H54 (cell line): Measurements from ENCODE around the gene MBOAT2.

Experiments
- DNase-seq: peaks from one replicate; pipeline ENCODE4 v3.0.0; 2011; ENCODE audit warnings: low spot score, mixed read lengths; ENCODE audit not compliant: insufficient read length
- FAIRE-seq: peaks from 3 replicates; lab custom pipeline; 2011; peaks lifted over from hg19 to GRCh38; lab: Jason Lieb, UNC
- POLR2A ChIP-seq: IDR thresholded peaks from 2 replicates; pipeline ENCODE4 v1.6.1; 2011; ENCODE audit warnings: low read depth, mild to moderate bottlenecking, low read length

The MBOAT2 gene

DNA sequence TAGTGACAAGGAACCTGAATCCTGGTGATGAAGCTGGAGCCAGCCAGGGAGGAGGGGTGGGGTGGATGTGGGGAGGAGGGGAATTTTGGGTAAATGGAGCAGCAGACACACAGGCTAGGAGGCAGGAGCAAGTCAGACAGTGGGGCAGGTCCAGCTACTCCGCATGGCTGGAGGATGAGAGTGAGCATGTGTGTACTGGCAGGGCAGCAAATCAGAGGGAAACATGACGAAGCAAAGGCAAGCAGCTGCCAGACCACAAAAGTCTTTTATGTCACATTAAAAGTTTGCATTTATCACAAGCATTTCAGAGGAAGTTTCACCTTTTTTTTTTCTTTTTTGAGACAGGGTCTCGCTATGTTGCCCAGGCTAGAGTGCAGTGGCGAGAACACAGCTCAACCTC is 154.2 kb downstream of the MBOAT2 start:
- FAIRE-seq = no peak
- DNase-seq = no peak
- no peak for TF ChIP-seq POLR2A

GRCh38 chr2:8848328-8849100 is 155.0 kb downstream of the MBOAT2 start:
- TF ChIP-seq POLR2A = no peak
- no peak for FAIRE-seq
- no peak for DNase-seq

GRCh38 chr2:8847400-8847799 is 156.1 kb downstream of the MBOAT2 start:
- no peak for DNase-seq
- no peak for TF ChIP-seq POLR2A
- FAIRE-seq = no peak

GRCh38 chr2:8841932-8842331 is 161.6 kb downstream of the MBOAT2 start:
- FAIRE-seq (no peak), DNase-seq (no peak)
- no peak for TF ChIP-seq POLR2A

DNA sequence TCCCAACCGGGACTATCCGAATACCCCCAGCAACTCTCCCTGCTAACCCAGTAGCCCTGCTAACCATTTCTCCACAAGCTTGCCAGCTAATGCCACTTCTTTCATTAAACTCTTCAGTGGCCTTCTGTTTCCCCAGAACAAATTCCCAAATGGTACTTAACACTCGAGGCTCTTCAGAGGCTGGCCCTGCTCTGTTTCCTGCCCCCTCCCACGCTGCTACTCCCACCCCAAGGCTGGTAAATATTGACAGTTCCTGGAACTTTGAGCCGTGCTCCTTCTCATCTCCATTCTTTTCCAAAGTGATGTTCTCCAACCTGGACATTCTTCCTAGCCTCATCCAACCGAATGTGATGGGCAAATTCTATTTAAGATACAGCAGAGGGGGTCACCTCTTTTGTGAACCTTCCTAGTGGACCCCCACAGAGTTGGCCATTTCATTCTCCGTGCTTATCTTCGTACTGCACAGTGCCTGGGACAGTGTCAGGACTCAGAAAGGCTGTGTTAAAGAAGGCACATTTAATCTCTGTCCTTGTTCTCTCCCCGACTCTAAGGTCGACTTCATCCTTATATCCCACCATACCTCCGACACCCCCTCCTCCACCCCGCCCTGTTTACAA is 162.9 kb downstream of the MBOAT2 start:
- TF ChIP-seq POLR2A = no peak
- no peak for DNase-seq
- no peak for FAIRE-seq

DNA sequence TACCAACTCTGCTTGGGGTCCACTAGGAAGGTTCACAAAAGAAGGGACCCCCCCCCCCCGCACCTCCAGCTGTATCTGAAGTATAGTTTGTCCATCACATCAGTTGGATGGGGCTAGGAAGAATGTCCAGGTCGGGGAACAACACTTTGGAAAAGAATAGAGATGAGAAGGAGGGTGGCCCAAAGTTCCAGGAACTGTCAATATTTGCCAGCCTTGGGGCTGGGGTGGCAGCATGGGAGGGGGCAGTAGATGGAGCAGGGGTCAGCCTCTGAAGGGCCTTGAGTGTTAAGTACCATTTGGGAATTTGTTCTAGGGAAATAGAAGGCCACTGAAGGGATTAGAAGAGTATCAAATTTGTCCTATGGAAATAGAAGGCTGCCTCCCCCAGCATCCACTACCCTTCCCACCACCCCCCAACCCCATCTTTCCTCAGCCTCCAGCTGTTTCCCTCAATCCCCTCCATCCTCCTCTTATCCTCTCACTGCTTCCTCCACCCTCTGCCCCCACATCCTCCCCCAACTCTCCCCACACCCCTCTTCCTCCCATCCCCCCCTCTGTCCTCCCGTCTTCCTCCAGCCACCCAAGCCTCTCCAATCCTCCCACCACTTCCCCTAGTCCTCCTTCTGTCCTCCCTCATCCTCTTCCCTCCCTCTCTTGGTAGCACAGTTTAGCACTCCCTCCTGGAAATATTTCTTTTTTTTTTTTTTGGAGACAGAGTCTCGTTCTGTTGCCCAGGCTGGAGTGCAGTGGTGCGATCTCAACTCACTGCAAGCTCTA is 164.1 kb downstream of the MBOAT2 start:
- no peak for TF ChIP-seq POLR2A
- FAIRE-seq = no peak
- no peak for DNase-seq

DNA sequence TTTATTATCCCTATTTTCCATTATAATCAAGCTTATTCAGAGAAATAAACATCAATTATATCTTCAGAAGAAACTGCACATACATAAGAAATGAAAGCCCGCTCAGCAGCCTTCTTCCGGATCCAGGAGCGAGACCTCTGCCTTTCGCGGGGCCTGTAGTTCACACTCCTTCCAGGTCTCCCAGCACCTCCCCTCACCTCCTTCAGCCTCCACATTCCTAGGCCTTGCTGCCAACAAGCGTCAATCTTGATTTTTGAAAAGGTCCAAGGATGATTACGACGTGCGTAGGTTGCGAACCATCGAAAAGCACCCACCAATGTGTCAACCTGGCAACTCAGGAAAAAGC is 165.7 kb downstream of the MBOAT2 start:
- DNase-seq = no peak
- TF ChIP-seq POLR2A = no peak
- no peak for FAIRE-seq

GRCh38 chr2:8836971-8837794 is 166.3 kb downstream of the MBOAT2 start, which contains the start of gene KIDINS220:
TSS of gene KIDINS220 (minus strand) at chr2:8837613. CDS start at chr2:8827093, 10,520 bp downstream.
- DNase-seq = peak; percentile 86
- FAIRE-seq = no peak
- peak; percentile 93 for TF ChIP-seq POLR2A

DNA sequence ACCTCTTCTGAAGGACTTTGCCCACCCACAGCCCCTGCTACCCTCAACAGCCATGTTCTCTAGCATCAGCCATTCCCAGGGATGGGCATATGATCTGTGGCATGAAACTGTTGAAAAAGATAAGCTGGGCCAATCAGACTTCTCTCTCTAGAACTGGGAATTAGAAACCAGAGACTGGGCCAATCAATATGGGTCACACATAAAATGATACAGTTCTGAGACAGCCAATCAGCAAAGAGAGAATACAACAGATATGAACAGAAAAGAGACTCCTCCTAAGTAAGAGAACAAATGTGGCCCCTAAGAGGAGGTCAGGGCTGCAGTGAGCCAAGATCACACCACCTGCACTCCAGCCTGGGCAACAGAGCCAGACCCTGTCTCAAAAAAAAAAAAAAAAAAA is 168.2 kb downstream of the MBOAT2 start:
- DNase-seq (no peak), FAIRE-seq (no peak)
- TF ChIP-seq POLR2A = no peak

GRCh38 chr2:8833853-8834252 is 169.6 kb downstream of the MBOAT2 start:
- TF ChIP-seq POLR2A = no peak
- DNase-seq (no peak), FAIRE-seq (no peak)

DNA sequence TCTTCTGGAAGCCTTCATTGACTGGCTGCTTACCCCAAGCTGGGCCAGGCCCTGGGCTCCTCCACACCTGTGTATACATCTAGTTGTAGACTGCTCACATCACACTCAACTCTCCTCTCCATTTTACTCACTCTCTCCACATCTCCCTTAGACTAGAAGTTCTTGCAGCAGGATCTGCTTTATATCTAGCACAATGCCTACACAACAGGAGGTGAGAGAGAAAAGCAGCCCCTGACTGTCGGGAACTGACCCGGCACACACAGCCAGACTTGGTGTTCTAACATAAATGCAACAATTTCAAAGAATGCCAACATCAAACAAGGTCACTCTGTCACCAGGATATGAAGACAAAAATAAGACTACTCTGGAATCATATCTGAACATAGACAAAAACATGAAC is 172.0 kb downstream of the MBOAT2 start:
- DNase-seq (no peak), FAIRE-seq (no peak)

DNA sequence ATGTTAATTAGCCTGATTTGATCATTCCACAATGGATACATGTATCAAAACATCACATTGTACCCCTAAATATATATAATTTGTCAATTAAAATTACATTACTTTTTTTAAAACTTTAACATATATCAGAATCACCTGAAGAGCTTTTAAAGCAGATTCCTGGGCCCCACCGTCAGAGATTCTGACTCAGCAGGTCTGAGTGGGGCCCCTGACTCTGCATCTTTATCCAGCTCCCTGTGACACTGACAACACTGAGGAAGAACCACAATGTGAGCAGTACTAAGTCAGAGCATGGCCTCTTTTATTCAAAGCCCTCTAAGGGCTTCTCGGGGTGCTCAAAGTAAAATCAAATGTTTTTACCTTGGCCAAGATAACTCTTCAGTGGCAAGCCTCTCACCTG is 175.8 kb downstream of the MBOAT2 start:
- TF ChIP-seq POLR2A = no peak
- no peak for DNase-seq
- FAIRE-seq = no peak

More for the DNA sequence above, 172.0 kb downstream of the MBOAT2 start:
- TF ChIP-seq POLR2A = no peak

DNA sequence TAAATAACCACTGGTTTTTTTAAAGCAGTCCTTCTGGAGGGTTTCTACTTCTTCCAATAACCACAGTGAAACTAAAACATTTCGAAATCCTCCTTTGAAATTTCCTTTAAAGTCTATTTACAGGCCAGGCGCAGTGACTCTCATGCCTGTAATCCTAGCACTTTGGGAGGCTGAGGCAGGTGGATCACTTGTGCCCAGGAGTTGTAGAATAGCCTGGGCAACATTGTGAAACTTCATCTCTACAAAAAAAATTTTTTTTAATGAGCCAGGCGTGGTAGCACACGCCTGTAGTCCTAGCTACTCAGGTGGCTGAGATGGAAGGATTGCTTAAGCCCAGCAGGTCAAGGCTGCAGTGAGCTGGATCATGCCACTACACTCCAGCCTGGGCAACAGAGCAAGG is 181.3 kb downstream of the MBOAT2 start:
- TF ChIP-seq POLR2A = no peak
- DNase-seq = no peak
- no peak for FAIRE-seq
